Neuron (in vitro differentiated cells): ENCODE measurements around the gene ELMOD2.
A peak's percentile ranks its signal among the peaks of the same experiment; 100 is the strongest.
"Not testable (repeated sequence)": the region's sequence is repeated elsewhere in the genome, so short reads cannot be mapped to it uniquely, and the experiment has no call there.

Experiments
- H2AFZ ChIP-seq: one replicate; pipeline ENCODE4 v1.6.1; 2013; ENCODE audit warnings: low read depth, mild to moderate bottlenecking, inconsistent platforms, low read length, moderate library complexity
- H3K27me3 ChIP-seq: one replicate; pipeline ENCODE4 v1.6.1; 2013; ENCODE audit warnings: low read length; ENCODE audit not compliant: insufficient read depth
- H3K36me3 ChIP-seq: one replicate; pipeline ENCODE4 v1.6.1; 2013; ENCODE audit warnings: low read length; ENCODE audit not compliant: insufficient read depth
- H3K4me1 ChIP-seq: one replicate; pipeline ENCODE4 v1.6.1; 2013; ENCODE audit warnings: low read length; ENCODE audit not compliant: insufficient read depth
- H3K4me3 ChIP-seq: 2 replicates; pipeline ENCODE4 v1.5.1; 2013; ENCODE audit warnings: mild to moderate bottlenecking, low read length, moderate library complexity
- H3K9me3 ChIP-seq: one replicate; pipeline ENCODE4 v1.6.1; 2013; ENCODE audit warnings: low read length

Gene ELMOD2

GRCh38 chr4:140523857-140524742 lies at the start of gene ELMOD2:
Gene ELMOD2, plus strand, starts transcription at chr4:140524168. Its CDS starts 1,261 bp downstream, at chr4:140525429.
- Histone ChIP-seq H3K9me3 (no peaks in the 10 kb centered on the region), H2AFZ (peak within 1 kb of the TSS; percentile 88), H3K36me3 (peaks cover 17% of the 10 kb centered on the region), H3K27me3 (no peaks in the 10 kb centered on the region), H3K4me1 (peaks cover 25% of the 10 kb centered on the region), H3K4me3 (peak within 1 kb of the TSS; percentile 73)

GRCh38 chr4:140483445-140483844 lies 40.5 kb upstream of the ELMOD2 start:
- no peak overlapping the region for H2AFZ ChIP-seq
- H3K36me3 ChIP-seq = no peaks in the 10 kb centered on the region
- H3K4me3 ChIP-seq = no peak overlapping the region
- peaks cover 4% of the 10 kb centered on the region for H3K27me3 ChIP-seq
- H3K9me3 ChIP-seq = no peaks in the 10 kb centered on the region
- no peaks in the 10 kb centered on the region for H3K4me1 ChIP-seq

GRCh38 chr4:140485939-140486338 lies 38.0 kb upstream of the ELMOD2 start:
- Histone ChIP-seq H3K27me3 (peaks cover 6% of the 10 kb centered on the region), H3K4me3 (no peak overlapping the region), H3K36me3 (no peaks in the 10 kb centered on the region), H2AFZ (no peak overlapping the region), H3K4me1 (no peaks in the 10 kb centered on the region), H3K9me3 (no peaks in the 10 kb centered on the region)

GRCh38 chr4:140497405-140497746 lies 26.6 kb upstream of the ELMOD2 start:
- H3K4me3 ChIP-seq = peak overlapping the region; percentile 20
- no peak overlapping the region for H2AFZ ChIP-seq
- no peaks in the 10 kb centered on the region for H3K4me1 ChIP-seq
- H3K36me3 ChIP-seq = no peaks in the 10 kb centered on the region
- H3K27me3 ChIP-seq = peaks cover 51% of the 10 kb centered on the region
- H3K9me3 ChIP-seq = peaks cover 8% of the 10 kb centered on the region

- H3K4me3 ChIP-seq = peak within 1 kb of the TSS; percentile 20
- H3K36me3 ChIP-seq = no peaks in the 10 kb centered on the region
- peaks cover 8% of the 10 kb centered on the region for H3K9me3 ChIP-seq
- no peaks in the 10 kb centered on the region for H3K4me1 ChIP-seq
- H3K27me3 ChIP-seq = peaks cover 51% of the 10 kb centered on the region
- H2AFZ ChIP-seq = peak within 1 kb of the TSS; percentile 2
These were observed 26.0 kb upstream of the ELMOD2 start, which contains the start of gene MGAT4D for GRCh38 chr4:140497747-140498636. Gene MGAT4D, minus strand, starts transcription at chr4:140498293. Its CDS starts 71 bp downstream, at chr4:140498222.

- H3K27me3 ChIP-seq = peaks cover 48% of the 10 kb centered on the region
- H3K9me3 ChIP-seq = peaks cover 8% of the 10 kb centered on the region
- no peaks in the 10 kb centered on the region for H3K4me1 ChIP-seq
- H3K36me3 ChIP-seq = no peaks in the 10 kb centered on the region
- no peak overlapping the region for H2AFZ ChIP-seq
- H3K4me3 ChIP-seq = no peak overlapping the region
These were observed 24.6 kb upstream of the ELMOD2 start for GRCh38 chr4:140499391-140499790.

GRCh38 chr4:140504261-140504660 lies 19.7 kb upstream of the ELMOD2 start:
- Histone ChIP-seq H3K4me1 (no peaks in the 10 kb centered on the region), H2AFZ (no peak overlapping the region), H3K27me3 (peaks cover 13% of the 10 kb centered on the region)

GRCh38 chr4:140513765-140514164 lies 10.2 kb upstream of the ELMOD2 start:
- not testable (repeated sequence) for H2AFZ ChIP-seq, H3K9me3 ChIP-seq, H3K4me3 ChIP-seq, H3K27me3 ChIP-seq, H3K36me3 ChIP-seq, H3K4me1 ChIP-seq

More at GRCh38 chr4:140504261-140504660, 19.7 kb upstream of the ELMOD2 start:
- Histone ChIP-seq H3K36me3 (no peaks in the 10 kb centered on the region), H3K4me3 (no peak overlapping the region), H3K9me3 (peaks cover 2% of the 10 kb centered on the region)

GRCh38 chr4:140515423-140515822 lies 8.5 kb upstream of the ELMOD2 start:
- H3K27me3 ChIP-seq = no peaks in the 10 kb centered on the region
- H3K4me1 ChIP-seq = no peaks in the 10 kb centered on the region
- no peaks in the 10 kb centered on the region for H3K9me3 ChIP-seq
- H2AFZ ChIP-seq = no peak overlapping the region
- H3K4me3 ChIP-seq = no peak overlapping the region
- H3K36me3 ChIP-seq = no peaks in the 10 kb centered on the region

- no peaks in the 10 kb centered on the region for H3K9me3 ChIP-seq
- H3K4me3 ChIP-seq = peak overlapping the region; percentile 40
- no peaks in the 10 kb centered on the region for H3K27me3 ChIP-seq
- H2AFZ ChIP-seq = peak overlapping the region; percentile 88
- peaks cover 15% of the 10 kb centered on the region for H3K36me3 ChIP-seq
- peaks cover 25% of the 10 kb centered on the region for H3K4me1 ChIP-seq
These were observed 555 bp upstream of the ELMOD2 start for GRCh38 chr4:140523370-140523856.

- Histone ChIP-seq H3K36me3 (peaks cover 32% of the 10 kb centered on the region), H3K27me3 (no peaks in the 10 kb centered on the region), H3K9me3 (peaks cover 2% of the 10 kb centered on the region), H2AFZ (no peak overlapping the region), H3K4me3 (no peak overlapping the region), H3K4me1 (peaks cover 24% of the 10 kb centered on the region)
These were observed 5.5 kb downstream of the ELMOD2 start for GRCh38 chr4:140529434-140529833.

GRCh38 chr4:140533951-140534480 lies 10.0 kb downstream of the ELMOD2 start:
- no peaks in the 10 kb centered on the region for H3K27me3 ChIP-seq
- H3K9me3 ChIP-seq = peaks cover 2% of the 10 kb centered on the region
- no peak overlapping the region for H2AFZ ChIP-seq
- no peak overlapping the region for H3K4me3 ChIP-seq
- peaks cover 33% of the 10 kb centered on the region for H3K36me3 ChIP-seq
- H3K4me1 ChIP-seq = no peaks in the 10 kb centered on the region
